Measurements from ENCODE around the gene MTHFSD.

Gene MTHFSD

DNA sequence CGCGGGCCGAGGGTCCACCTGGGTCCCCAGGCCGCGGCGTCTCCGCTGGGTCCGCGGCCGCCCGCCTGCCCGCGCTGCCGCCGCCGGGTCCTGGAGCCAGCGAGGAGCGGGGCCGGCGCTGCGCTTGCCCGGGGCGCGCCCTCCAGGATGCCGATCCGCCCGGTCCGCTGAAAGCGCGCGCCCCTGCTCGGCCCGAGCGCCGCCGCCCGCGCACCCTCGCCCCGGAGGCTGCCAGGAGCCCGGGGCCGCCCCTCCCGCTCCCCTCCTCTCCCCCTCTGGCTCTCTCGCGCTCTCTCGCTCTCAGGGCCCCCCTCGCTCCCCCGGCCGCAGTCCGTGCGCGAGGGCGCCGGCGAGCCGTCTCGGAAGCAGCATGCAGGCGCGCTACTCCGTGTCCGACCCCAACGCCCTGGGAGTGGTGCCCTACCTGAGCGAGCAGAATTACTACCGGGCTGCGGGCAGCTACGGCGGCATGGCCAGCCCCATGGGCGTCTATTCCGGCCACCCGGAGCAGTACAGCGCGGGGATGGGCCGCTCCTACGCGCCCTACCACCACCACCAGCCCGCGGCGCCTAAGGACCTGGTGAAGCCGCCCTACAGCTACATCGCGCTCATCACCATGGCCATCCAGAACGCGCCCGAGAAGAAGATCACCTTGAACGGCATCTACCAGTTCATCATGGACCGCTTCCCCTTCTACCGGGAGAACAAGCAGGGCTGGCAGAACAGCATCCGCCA lies 12.1 kb upstream of the MTHFSD start:
- peaks cover 8% of the 10 kb centered on the region for H3K4me1 Mint-ChIP-seq
- no peak overlapping the region for H3K4me3 Mint-ChIP-seq
- no peak for ATAC-seq
- no peak overlapping the region for H3K27ac Mint-ChIP-seq
- DNase-seq (ENCODE audit: low spot score in 2 of 2): no peak
- no peaks in the 10 kb centered on the region for H3K9me3 Mint-ChIP-seq
- H3K36me3 Mint-ChIP-seq: peaks cover 5% of the 10 kb centered on the region

DNA sequence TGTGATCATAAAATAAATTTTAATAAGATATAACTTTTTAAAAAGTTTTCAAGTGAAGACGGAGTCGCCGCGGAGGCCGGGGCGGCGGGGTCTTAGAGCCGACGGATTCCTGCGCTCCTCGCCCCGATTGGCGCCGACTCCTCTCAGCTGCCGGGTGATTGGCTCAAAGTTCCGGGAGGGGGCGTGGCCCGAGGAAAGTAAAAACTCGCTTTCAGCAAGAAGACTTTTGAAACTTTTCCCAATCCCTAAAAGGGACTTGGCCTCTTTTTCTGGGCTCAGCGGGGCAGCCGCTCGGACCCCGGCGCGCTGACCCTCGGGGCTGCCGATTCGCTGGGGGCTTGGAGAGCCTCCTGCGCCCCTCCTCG lies 11.5 kb upstream of the MTHFSD start, which contains the start of gene FOXC2:
FOXC2 (plus strand) TSS at position 229 of the 365 bp plus-strand sequence. CDS start 507 bp downstream, outside the sequence.
- DNase-seq (ENCODE audit: low spot score in 2 of 2) (no peak), ATAC-seq (no peak)
- no peak within 1 kb of the TSS for H3K4me3 Mint-ChIP-seq
- H3K4me1 Mint-ChIP-seq: peaks cover 8% of the 10 kb centered on the region
- H3K27ac Mint-ChIP-seq: no peak within 1 kb of the TSS
- H3K36me3 Mint-ChIP-seq: peaks cover 5% of the 10 kb centered on the region
- H3K9me3 Mint-ChIP-seq: no peaks in the 10 kb centered on the region

GRCh38 chr16:86565644-86566511 lies 10.8 kb upstream of the MTHFSD start:
- no peak overlapping the region for H3K27ac Mint-ChIP-seq
- H3K9me3 Mint-ChIP-seq: no peaks in the 10 kb centered on the region
- H3K4me1 Mint-ChIP-seq: peaks cover 8% of the 10 kb centered on the region
- no peak overlapping the region for H3K4me3 Mint-ChIP-seq
- peaks cover 5% of the 10 kb centered on the region for H3K36me3 Mint-ChIP-seq
- no peak for ATAC-seq
- DNase-seq (ENCODE audit: low spot score in 2 of 2): no peak

- no peak overlapping the region for H3K27ac Mint-ChIP-seq
- ATAC-seq (no peak), DNase-seq (ENCODE audit: low spot score in 2 of 2) (no peak)
- H3K36me3 Mint-ChIP-seq: peaks cover 5% of the 10 kb centered on the region
- peaks cover 8% of the 10 kb centered on the region for H3K4me1 Mint-ChIP-seq
- H3K9me3 Mint-ChIP-seq: no peaks in the 10 kb centered on the region
- no peak overlapping the region for H3K4me3 Mint-ChIP-seq
Measured at GRCh38 chr16:86565181-86565631, 10.2 kb upstream of the MTHFSD start.

DNA sequence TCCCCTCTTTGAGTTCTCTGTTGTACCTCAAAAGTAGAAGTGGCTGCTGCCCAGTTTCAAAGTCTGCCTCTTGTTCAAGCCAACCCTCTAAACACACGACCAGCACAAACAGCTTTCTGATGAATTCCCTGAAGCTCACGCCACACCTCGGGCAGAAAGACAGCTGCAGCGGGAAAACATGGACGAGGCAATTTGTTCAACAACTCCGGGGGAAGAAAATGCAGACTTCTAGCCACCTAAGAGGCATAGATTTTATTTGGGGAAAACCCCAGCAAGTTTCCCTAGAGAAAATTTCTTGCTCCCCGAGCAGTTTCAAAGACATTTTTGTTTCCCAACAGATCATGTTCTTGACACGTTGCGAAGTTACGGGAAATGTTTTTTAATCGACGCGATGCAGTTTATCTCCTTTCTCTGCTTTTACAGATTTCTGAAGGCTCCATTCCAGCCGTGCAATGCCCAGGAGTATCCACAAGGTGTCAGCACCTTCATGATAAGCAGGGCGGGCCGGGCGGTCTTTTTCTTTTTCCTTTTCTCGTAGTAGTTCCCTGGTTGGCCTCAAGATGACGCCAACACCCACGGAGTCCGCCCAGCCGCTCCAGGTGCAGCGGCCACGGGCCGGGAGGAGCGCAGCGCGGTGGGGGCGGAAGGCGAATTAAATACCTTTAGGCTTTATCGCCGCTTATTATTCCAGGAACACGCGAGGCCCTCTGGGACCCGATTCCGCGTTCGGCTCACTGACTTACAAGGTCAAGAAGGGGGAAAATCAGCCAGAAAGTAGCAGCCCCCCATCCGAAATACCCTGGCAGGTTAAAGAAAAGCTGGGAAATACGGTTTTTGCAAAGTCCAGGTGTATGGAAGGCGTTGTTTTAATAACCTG lies 8.7 kb upstream of the MTHFSD start:
- Mint-ChIP-seq H3K4me1 (peaks cover 8% of the 10 kb centered on the region), H3K9me3 (no peaks in the 10 kb centered on the region), H3K4me3 (peak overlapping the region; percentile 44), H3K36me3 (peaks cover 2% of the 10 kb centered on the region), H3K27ac (no peak overlapping the region)
- ATAC-seq (peak; percentile 79), DNase-seq (ENCODE audit: low spot score in 2 of 2) (peak; percentile 81 to 92)

DNA sequence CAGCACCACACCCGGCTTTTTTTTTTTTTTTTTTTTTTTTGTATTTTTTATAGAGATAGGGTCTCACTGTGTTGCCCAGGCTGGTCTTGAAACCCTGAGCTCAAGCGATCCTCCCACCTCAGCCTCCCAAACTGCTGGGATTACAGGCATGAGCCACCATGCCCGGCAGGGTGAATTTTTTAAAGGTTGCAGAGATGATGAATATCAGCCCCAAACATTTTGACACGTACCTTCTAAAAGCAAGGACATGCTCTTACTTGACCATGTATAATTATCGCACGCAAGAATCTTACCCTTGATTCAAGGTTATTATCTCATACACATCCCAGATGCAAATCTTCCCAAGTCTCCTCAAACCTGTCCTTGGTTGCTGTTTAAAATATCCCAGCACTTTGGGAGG lies 7.3 kb upstream of the MTHFSD start:
- DNase-seq (ENCODE audit: low spot score in 2 of 2): no peak
- Mint-ChIP-seq H3K4me1 (peaks cover 8% of the 10 kb centered on the region), H3K36me3 (no peaks in the 10 kb centered on the region), H3K9me3 (no peaks in the 10 kb centered on the region), H3K27ac (no peak overlapping the region), H3K4me3 (no peak overlapping the region)
- ATAC-seq: no peak

DNA sequence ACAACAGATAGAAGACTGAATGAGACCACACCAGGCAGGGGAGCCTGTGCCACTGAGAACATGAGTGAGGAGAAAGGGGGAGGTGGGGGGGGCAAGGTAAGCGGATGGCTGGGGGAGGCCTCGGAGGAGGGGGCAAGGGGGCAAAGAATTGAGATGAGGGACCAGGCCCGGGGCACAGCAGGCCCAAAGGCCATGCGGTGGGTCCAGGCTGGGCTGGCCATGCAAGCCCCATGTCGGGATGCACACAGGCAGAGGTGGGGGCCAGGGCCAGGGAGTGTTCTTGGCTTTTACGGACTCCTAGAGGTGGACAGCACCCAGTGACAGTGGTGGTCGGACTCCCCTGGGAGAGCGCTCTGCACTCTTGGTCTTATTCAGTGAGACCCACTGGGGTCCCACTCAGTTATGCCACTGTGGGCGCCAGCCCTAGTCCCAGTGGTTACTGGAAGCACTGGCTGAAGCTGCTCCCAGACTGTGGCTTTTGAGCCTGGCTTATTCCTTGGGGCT lies 4.8 kb upstream of the MTHFSD start:
- H3K4me3 Mint-ChIP-seq: no peak overlapping the region
- no peak for ATAC-seq
- H3K4me1 Mint-ChIP-seq: peaks cover 19% of the 10 kb centered on the region
- H3K9me3 Mint-ChIP-seq: no peaks in the 10 kb centered on the region
- H3K36me3 Mint-ChIP-seq: peaks cover 5% of the 10 kb centered on the region
- H3K27ac Mint-ChIP-seq: no peak overlapping the region
- no peak for DNase-seq (ENCODE audit: low spot score in 2 of 2)

DNA sequence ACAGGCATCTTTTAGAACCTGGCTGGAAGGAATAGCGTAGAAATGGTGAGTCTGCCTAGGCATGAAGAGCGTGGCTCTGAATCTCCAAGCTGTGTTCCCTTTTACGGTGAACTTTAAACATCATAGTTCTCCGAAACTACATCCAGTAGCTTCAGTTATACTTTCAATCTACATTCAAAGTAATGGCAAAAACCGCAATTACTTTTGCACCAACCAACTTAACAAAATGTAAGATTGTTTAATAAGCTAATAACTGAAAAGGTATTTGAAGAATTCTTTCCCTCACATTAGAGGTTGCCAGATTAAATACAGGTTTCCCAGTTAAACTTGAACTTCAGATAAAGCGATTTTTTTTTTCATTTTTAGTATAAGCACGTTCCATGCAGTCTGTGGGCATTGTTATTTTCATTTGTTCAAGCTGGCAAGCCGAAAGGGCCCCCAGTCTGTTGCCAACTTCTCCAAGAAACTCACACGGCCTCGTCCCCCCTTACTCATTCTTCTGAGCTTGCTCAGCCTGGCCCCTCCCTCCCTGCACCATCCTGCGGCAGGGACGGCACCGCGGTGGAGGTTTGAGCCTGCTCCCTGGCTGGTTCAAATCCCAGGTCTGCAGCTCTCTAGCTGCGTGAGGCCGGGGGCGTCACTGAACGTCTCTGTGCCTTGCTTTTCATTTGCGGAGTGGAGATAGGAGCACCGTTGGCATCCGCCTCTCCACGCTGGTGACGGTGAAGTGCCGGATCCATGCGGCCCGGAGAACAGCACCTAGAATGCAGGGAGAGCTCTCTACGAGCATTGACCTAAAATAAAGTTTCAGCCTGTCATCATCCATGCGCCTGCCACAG lies 3.5 kb upstream of the MTHFSD start:
- no peaks in the 10 kb centered on the region for H3K9me3 Mint-ChIP-seq

DNA sequence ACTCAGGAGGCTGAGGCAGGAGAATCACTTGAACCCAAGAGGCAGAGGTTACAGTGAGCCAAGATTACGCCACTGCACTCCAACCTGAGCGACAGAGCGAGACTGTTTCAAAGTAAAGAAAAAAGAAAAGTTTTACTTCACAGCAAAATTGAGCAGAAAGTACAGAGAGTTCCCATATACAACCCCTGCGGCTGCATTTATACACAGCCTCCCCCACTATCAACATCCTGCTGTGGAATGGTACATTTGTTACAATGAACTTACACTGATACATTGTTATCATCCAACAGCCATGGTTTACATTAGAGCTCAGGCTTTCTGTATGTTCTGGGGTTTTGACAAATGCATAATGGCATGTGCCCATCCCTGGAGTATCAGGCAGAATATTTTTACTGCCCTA lies 2.6 kb upstream of the MTHFSD start:
- peaks cover 17% of the 10 kb centered on the region for H3K36me3 Mint-ChIP-seq
- H3K27ac Mint-ChIP-seq: no peak overlapping the region
- ATAC-seq (no peak), DNase-seq (ENCODE audit: low spot score in 2 of 2) (no peak)
- H3K4me1 Mint-ChIP-seq: peaks cover 21% of the 10 kb centered on the region
- H3K4me3 Mint-ChIP-seq: no peak overlapping the region
- no peaks in the 10 kb centered on the region for H3K9me3 Mint-ChIP-seq

More for the DNA sequence above, 3.5 kb upstream of the MTHFSD start:
- Mint-ChIP-seq H3K4me1 (peaks cover 22% of the 10 kb centered on the region), H3K36me3 (peaks cover 16% of the 10 kb centered on the region), H3K27ac (no peak overlapping the region), H3K4me3 (no peak overlapping the region)
- no peak for ATAC-seq
- no peak for DNase-seq (ENCODE audit: low spot score in 2 of 2)

- Mint-ChIP-seq H3K36me3 (peaks cover 21% of the 10 kb centered on the region), H3K4me3 (peak overlapping the region; percentile 92), H3K27ac (peak overlapping the region; percentile 99), H3K4me1 (peaks cover 21% of the 10 kb centered on the region), H3K9me3 (no peaks in the 10 kb centered on the region)
- ATAC-seq (no peak), DNase-seq (ENCODE audit: low spot score in 2 of 2) (no peak)
Measured at GRCh38 chr16:86556576-86556975, 1.5 kb upstream of the MTHFSD start.

DNA sequence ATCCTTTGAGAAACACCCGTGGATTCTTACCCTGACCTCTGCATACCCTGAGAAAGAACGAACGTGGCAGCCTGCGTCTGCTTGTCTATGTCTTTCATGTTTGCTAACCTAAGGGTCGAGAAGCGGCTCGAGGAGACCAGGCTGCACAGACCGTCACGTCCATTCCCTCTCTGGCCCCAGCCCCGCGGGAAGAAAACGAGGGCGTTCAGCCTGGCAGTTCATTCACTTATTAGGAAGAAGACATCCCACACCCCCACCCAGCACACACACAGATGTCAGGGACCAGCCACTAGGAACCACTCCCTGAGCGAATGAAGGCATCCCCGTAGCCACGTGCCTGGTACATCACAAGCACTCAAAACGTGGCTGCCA lies 655 bp upstream of the MTHFSD start:
- Mint-ChIP-seq H3K4me1 (peaks cover 21% of the 10 kb centered on the region), H3K36me3 (peaks cover 23% of the 10 kb centered on the region), H3K9me3 (no peaks in the 10 kb centered on the region), H3K4me3 (peak overlapping the region; percentile 92), H3K27ac (peak overlapping the region; percentile 99)
- no peak for ATAC-seq
- DNase-seq (ENCODE audit: low spot score in 2 of 2): no peak

- peaks cover 21% of the 10 kb centered on the region for H3K4me1 Mint-ChIP-seq
- H3K36me3 Mint-ChIP-seq: peaks cover 23% of the 10 kb centered on the region
- ATAC-seq (no peak), DNase-seq (ENCODE audit: low spot score in 2 of 2) (no peak)
- peak overlapping the region; percentile 92 for H3K4me3 Mint-ChIP-seq
- H3K9me3 Mint-ChIP-seq: no peaks in the 10 kb centered on the region
- H3K27ac Mint-ChIP-seq: peak overlapping the region; percentile 99
Measured at GRCh38 chr16:86554599-86554916, 477 bp downstream of the MTHFSD start.

DNA sequence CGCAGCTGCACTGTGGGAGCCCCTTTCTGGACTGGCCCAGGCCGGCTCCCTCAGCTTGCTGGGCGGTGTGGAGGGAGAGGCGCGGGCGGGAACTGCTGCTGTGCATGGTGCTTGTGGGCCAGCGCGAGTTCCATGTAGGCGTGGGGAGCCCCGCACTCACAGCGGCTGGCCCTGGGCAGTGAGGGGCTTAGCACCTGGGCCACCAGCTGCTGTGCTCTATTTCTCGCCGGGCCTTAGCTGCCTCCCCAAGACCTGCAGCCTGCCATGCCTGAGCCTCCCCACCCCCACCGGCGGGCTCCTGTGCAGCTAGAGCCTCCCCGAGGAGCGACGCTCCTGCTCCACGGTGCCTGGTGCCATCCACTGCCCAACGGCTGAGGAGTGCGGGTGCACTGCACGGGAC lies 1.7 kb downstream of the MTHFSD start:
- Mint-ChIP-seq H3K4me3 (peak overlapping the region; percentile 92), H3K36me3 (peaks cover 25% of the 10 kb centered on the region), H3K9me3 (no peaks in the 10 kb centered on the region), H3K4me1 (peaks cover 21% of the 10 kb centered on the region), H3K27ac (peak overlapping the region; percentile 99)
- DNase-seq (ENCODE audit: low spot score in 2 of 2) (no peak), ATAC-seq (no peak)

- Mint-ChIP-seq H3K27ac (no peak overlapping the region), H3K4me1 (peaks cover 14% of the 10 kb centered on the region), H3K36me3 (peaks cover 48% of the 10 kb centered on the region), H3K4me3 (no peak overlapping the region), H3K9me3 (no peaks in the 10 kb centered on the region)
- no peak for DNase-seq (ENCODE audit: low spot score in 2 of 2)
- no peak for ATAC-seq
Measured at GRCh38 chr16:86550281-86550680, 4.8 kb downstream of the MTHFSD start.
